ENCODE measurements around the gene NAA20.

Gene NAA20

DNA sequence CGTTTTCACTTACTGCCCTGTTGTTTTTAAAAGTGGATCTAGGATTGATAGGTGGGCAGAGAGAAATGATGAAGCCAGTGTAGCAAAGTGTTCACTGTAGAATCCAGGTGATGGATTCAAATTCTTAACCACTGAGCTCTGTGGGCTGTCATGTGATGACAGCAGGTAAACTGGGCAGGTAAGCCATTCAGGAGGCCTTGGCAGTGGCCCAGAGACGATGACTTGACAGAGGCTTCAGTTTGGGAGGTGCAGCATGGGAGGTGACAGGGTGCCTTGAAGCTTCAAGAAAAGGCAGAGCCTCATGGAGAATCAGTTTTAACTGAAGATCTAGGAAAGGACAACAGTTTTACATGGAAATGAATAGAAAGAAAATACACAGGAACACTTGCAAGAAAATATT lies 2.0 kb downstream of the NAA20 start:
- no peak for DNase-seq (ENCODE audit: low read depth)

DNA sequence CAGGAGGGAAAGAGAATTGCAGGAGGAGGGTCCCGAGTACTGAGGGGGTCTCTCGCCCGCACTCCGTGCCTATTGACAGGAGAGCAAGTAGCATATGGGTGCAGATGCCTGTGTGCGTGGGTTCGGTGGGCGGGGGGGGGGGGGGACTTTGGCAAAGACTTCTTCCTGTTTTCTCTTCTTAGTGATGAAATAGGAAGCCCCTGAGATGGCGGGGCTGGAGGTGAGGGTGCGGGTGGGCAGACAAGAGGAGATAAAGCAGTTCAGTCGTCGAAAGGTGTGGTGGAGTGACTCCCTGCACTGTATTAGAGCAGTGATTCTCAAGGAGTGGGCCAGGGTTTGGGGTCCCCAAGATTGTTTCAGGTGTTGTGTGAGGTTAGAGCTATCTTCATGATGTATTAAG lies 3.7 kb downstream of the NAA20 start:
- DNase-seq (ENCODE audit: low read depth), result no peak

DNA sequence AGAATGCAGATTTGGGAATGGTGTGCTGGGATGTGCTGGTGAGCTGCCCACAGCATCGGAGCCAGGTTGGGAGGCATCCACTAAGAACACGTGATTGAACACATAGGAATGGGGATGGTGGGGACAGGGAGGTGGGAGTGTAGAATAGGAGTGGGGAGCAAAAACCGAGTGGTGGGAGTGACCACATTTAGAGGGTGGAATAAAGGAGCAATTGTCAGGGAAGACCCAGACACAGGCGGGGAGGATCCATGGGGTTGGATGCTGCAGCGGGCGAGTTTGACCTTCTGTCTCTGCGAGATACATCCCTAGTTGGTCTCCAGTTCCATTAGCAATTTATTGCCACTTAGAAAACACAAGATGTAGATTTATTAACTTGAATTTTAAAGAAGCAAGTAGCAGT lies 4.7 kb downstream of the NAA20 start:
- no peak for DNase-seq (ENCODE audit: low read depth)

DNA sequence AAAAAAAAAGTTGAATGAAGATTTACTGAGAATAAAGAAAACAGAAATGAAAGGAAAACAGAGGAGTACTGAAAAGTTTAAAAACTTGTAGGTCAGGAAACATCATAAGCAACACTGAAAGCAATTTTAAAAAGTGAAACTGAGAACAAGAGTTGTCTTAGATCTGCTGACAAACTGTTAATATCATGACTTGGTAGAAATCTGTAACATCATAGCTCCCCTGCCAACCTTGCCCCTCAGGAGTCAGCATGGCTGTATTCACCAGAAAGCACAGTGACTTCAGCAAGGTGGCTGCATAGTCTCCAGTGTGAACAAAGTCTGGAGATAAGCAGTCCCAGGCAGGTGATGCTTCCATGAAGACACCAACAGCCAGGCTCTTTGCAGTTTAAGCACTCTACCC lies 5.3 kb downstream of the NAA20 start:
- no peak for DNase-seq (ENCODE audit: low read depth)

DNA sequence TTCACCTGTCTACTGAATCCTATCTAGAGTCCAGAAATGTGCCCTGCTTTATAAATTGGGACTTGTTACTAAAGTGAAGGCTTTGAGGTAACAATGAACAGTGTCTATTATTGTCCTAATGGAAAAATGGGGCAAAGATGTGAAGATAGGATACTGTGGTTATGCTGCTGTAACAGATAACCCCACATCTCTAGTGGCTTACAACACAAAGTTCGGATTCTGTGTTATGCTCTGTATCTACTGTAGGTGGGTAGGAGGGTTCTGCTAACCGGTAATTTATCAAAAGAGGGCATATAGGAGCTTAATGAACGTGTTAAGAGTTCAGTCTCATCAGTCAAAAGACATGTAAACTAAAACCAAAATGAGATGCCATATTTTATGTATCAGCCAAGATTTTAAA lies 6.2 kb downstream of the NAA20 start:
- DNase-seq (ENCODE audit: low read depth), result no peak

DNA sequence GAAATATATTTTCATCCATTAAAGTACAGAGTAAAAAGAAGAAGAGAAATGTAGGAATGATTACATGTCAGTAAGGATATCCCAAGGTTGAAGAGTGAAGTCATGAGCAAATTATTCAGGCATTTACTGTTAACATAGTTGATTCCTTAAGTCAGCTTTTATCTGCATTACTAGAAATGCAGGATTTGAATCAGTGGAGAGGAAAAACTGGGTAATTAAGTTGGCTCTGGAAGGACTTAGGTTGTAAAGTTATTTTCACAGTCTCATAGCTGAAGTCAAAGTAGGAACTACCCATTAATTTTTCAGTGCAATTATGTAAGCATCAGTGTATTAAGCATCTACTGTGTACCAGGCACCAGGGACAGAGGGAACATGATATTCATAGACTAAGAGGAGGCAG lies 7.8 kb downstream of the NAA20 start:
- DNase-seq (ENCODE audit: low read depth), result no peak

DNA sequence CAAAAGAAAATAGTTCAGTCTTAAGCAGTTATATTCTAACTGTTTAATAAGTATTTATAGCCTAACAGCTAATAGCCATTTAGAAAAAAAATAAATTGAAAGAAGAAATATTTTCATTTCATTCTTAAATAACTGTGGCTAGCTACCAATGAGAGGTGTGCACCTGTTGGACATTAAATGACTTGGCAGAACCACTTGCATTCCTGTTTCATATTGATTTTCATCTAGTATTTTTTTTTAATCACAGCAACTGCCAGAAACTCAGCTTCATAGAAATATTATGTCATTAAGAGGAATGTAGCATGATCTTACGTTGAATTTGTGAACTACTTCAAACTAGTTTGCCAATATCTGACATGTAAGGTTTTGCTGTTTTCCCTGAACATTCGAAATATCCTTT lies 10.1 kb downstream of the NAA20 start:
- DNase-seq (ENCODE audit: low read depth), result no peak

DNA sequence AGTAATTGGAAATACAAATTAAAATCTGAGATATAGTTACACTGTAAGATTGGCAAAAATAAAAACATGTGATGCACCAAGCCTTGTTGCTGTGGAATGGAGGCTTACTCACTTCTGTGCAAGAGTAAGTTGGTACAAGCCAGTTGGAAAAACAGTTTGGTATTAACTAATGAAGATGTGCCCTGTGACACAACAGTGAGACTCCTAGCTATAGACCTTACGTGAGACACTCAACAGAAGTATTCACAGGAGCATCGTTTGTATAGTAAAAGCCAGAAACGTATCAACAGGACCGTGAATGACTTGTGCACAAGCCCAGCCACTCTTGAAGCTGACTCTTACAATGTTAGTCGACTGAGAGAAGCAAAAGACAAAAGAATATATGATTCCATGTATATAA lies 14.6 kb downstream of the NAA20 start:
- DNase-seq (ENCODE audit: low read depth), result no peak

DNA sequence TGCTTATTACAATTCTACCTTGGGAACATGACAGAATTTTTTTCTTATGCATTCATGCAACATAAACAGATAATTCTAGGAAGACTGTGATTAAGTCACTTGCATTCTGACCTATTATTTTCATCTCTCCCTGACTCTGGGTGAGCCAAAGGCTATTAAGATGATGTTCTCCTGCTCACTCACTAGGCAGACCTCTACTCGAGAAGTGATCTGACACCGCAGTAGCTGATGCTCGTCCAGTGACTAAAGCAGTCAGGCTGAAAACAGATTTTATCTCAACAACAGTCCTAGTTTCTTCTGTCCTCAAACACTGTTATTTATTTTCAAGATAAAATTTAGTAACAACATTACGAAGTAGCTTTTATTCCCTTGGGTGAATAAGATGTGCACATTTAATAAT lies 17.3 kb downstream of the NAA20 start:
- DNase-seq (ENCODE audit: low read depth), result no peak

DNA sequence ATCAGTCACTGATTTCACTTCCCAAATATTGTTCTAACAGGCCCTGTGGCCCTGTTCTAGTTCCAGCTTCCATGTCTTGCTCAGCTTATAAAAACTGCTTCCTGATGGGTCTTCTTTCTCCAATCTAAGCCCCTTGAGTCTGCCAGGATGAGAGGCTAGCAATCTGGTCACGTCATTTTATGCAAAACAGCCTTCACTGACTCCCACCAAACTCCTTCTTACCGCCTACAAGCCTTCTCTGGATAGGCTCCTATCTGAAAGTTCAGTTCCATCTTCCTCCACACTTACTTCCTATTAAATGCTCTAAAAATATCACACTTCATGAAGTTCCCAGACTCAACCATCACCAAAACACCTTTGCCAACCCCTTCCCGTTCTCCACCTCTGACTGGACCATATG lies 19.6 kb downstream of the NAA20 start:
- DNase-seq (ENCODE audit: low read depth), result no peak

DNA sequence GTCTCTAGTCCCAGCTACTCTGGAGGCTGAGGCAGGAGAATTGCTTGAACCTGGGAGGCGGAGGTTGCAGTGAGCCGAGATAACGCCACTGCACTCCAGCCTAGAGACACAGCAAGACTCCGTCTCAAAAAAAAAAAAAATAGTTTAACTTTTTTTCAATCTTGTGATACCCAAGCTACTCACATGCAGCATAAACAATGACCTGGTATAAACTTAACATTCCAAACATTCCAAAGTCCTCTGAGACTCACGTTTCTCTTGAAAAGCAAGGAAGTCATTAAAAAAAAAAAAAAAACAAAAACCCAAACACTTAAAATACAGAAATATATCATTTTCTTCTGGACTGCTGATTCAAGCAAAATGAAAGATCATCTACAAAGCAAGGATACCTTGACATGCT lies 20.8 kb downstream of the NAA20 start:
- no peak for DNase-seq (ENCODE audit: low read depth)

DNA sequence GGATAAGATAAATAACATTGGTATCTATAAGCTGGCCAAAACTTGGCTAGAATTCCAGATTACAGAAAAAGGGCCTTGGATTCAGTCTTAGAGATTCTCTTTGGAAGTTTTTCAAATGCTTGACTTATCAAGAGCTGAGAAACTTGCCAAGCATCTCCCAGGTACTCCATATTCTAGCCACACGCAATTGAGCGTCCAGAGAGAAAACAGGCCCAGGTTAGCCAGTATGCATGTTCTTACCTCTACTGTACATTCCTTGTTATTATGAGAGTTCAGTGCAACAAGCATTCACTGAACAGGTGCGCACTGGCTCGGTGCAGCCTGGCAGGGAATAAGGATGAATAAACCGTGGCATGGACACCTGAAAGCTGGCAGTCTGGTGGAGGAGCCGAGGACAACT lies 21.4 kb downstream of the NAA20 start:
- DNase-seq (ENCODE audit: low read depth), result no peak

DNA sequence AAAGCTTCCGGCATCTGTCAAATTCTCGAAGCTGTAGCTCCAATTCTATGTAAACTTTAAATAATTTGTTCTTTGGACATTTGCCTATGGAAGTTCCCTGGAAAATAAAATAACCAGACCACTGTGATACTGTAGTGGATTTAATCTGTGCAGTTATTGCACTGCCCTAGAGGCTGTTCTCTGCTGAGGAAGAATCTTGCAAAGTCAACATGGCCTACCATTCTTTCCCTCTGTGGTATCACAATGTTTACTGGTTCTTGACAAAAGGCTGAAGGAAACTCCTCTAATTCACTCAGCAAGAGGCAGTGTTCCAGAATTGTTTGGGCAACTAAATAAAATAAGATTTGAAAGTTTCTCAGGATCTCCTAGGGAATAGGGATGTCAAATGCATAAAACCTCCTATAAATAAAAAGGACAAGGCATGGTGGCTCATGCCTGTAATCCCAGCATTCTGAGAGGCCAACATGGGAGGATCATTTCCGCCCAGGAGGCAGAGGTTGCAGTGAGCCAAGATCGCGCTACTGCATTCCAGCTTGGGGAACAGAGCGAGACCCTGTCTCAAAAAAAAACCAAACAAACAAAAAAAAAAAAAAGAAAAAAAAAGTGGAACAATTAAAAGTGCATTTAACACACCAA lies 22.7 kb downstream of the NAA20 start:
- DNase-seq (ENCODE audit: low read depth), result no peak

DNA sequence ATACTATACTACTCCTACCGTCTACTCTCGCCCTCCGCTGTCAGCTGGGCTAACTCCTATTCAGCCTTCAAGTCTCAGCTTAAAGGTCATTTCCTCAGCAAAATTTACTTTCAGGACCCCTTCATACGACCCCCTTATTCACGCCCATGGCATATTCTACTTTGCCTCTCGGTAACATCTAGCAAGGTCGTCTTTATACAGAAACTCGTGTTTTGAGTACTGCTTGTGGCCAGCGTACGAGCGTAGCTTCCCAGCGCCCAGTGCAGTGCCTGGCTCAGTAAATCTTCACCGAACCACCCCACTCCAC lies 34.6 kb downstream of the NAA20 start:
- no peak for DNase-seq (ENCODE audit: low read depth)

DNA sequence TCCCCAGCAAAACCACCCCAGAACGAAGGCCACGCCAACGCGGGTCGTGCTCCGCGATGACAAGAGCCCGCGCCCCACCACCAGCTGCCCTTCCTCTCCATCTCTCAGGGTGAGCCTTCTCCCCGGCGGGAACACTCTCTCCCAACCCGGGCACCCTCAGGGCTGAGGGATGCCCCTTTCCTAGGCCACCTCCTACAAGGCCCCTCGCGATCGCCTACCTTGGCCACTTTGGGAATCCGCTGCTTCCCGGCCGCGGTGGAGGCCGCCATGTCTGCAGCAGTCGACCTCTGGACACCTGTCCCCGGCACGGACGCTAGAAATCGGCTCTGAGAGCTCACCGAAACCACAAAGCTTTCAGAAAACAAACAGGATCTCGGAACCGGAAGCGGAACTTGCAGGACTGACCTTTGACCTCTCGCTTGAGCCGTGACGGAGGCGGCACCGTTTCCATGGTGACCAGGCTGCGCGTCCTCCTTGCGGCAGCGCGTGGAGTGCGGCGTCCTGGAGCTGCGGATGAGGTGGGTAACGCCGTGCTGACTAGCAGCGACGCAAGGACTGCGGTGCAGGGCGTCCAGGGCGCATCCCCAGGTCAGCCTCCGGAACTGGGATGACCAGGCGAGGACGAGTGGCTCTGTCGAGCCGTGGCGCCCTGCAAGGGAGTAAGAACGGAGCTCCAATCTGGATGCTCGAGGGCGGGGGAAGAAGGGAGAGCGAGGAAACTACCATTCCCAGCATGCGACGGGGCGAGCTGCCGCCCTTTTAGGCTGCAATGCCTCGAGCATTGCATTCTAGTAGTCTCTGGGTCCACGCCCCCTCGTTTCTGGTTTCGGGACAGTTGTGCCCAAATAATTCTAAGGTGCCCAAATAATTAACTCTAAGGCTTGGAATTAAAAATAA lies 35.2 kb downstream of the NAA20 start, which contains the start of the genes CFAP61 and CRNKL1:
Gene CFAP61, plus strand, starts transcription at position 459 of the 897 bp plus-strand sequence. CDS start 4,122 bp downstream, outside the sequence.
Gene CRNKL1, minus strand, starts transcription at position 393 of the 897 bp plus-strand sequence. Its CDS starts 124 bp downstream, at position 269.
- peak; percentile 96 for DNase-seq (ENCODE audit: low read depth)

DNA sequence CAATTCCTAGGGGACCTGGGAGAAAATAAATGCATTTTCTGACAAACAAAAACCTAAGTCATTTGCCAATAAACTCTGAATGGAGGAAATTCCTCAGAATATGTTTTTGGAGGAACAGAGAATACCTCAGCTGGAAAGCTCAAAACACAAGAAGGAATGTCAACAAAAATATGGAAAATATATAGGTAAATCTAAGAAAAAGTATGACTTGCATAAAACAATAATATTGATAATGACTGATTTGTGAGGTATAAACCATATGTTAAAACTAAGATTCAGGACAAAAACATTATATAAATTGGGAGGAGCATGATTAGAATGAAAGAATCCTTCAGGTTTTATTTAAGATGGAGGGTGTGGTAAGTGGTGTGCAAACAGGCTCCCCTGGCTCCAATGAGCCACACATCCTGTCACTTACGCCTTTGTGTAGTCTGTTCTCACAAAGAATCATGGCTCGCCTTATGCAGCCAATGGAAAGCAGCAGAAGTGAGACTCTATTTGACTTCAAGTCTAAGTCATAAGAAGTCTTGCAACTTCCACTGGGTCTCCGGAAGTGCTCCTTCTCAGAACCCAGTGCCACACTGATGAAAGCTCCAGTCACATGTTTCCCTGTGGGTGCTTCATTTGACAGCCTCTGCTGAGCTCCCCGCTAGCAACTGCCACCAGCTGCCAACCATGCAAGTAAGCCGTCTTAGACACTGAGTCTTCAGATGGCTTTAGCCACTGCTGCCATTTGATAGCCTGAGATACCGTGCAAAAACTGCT lies 43.3 kb downstream of the NAA20 start:
- DNase-seq (ENCODE audit: low read depth), result no peak

DNA sequence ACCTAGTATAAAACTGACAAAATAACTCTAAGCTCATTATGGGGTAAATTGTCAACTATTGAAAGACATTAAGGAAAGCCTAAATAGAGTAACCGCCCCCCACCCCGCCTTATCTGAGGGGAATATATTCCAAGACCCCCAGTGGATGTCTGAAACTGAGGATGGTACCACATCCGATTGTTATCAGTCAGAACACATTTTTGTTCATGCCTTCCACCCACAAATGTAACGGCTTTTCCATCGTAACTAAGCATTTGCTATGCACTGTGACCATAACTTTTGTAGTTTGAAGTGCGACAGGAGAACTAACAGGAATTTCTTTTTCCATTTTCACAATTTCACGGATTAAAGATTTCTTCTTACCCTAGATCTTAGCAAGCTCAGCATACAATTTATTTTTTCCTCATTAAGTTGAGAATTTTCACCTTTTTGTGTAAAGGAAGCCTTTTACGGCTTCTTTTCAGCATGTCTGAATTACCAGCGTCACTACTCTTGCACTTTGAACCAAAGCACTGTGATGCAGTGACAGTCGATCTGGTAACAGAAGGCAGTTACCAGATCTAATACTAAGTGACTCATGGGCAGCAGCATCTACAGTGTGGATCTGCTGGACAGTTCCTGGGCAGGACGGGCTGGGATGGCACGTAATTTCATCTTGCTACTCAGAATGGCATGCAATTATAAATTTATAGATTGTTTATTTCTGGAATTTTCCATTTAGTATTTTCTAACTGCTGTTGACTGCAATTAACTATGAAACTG lies 47.0 kb downstream of the NAA20 start:
- DNase-seq (ENCODE audit: low read depth), result no peak

DNA sequence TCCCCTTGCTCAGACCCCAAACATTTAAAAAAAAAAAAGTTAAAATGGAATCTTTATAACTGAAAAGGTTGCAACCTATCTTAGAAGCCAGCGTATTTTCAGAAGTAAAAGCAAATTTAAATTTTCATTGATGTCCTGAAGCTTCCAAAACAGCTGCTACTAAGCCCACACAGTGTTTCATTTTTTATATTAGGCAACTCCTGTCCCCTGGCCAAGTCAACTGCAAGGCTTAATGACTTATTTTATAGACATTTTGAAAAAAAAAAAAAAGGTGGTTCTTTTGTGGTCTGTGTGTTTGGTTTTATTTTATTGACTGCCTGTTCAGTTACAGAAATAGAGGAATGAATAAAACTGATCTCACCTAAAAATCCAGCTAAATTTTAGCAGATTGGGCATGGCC lies 48.2 kb downstream of the NAA20 start:
- DNase-seq (ENCODE audit: low read depth), result no peak

DNA sequence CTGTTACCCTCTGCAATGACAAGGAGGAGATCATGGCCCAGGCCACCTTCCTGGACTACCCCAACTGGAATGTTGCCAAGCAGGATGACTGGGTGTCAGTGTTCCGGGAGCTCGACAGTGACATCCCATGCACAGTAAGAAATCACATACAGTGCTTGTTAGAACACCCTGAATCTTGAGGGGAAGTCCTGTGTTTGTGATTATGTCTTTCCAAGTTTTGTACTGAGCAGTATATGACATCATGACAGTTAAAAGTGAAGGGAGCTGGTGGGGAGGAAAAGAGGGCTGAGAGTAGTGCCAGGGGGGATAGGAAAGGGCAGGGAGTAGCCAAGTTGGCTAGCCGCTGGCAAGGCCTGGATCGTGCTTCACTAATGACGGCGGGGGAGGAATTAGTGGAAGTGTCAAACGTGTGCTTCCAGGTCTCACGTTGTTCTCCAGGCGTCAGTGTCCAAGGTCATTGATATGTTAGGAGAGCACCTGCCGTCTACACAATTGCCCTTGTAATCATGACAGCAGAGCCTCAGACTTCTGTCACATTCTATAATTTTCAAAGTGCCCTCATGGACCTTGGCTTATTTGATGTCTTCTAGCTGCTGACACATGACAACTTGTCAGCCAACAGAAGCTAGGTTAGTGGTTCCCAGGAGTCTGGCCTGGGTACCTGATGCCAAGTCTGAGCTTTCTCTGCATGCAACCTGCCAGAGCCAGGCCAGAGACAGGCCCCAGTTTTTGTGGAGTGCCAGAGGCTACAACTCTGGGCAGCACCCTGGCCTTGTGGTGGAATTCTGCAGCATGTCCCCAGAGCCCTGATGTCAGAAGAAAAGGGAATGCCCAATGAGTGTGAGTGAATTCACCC lies 53.9 kb downstream of the NAA20 start:
- DNase-seq (ENCODE audit: low read depth), result no peak

DNA sequence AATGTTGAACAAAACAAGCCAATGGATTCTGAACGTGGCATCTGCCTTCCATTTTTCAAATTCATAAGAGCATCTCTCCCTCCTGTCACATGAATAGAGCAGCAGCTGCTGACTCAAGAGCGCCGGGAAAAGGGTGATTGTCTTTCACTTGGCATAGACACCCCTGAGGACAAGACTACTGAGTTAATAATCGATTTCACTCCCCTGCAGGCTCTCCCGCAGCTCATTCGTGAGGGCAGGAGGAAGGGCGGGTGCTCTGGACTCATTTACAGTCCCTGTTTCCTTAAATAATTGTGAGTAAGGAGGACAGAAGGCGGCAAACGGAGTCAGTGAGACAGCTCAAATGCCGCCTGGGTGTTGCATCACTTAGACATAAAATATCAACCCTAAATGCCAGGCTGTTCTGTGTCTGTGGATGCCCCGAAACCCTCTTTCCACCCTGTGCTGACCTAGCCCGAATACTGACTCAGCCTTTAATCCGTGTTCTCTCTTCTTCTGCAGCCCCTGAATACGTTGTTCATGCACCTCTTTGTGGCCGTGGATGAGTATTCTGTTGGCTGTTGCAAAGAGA lies 56.7 kb downstream of the NAA20 start:
- no peak for DNase-seq (ENCODE audit: low read depth)

DNA sequence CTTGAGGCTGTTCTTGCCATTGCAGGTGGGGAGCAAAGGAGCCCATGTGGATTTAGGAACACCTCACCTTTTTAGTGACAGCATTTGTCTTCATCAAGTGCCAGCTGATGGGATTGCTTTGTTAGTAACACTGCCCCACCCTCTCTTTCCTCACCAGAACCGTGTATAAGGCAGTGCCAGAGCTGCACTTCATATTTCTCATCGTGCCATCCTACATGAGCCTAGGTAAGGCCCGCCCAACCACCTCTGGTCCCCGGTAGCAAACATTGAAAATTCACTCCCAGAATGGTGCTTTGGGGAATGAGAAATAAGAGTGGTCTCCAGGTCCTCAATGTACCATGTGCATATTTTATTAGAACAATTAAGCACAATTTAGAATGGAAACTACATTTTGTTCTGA lies 57.9 kb downstream of the NAA20 start:
- no peak for DNase-seq (ENCODE audit: low read depth)

Data from stimulated activated CD4-positive, alpha-beta T cell treated with anti-CD3 and anti-CD28 coated beads, Interleukin-2, amount 100 ng/mL, for 4 hours (primary cell).